H1 (cell line): Measurements from ENCODE around the gene DBNDD2. TPM values are rescaled to one million over a fixed set of nuclear protein-coding genes. Genes with fewer than 3 reads are reported as not detected.

ENCODE experiments used
- CTCF ChIA-PET: fragments of 300-600 bp; sonication (Branson Sonifier 250); formaldehyde crosslinking; loops from one replicate; lab custom pipeline; 2021; ENCODE audit not compliant: partially characterized antibody; lab: Charles Lee
- POLR2A ChIA-PET: fragments of 300-600 bp; sonication (Branson Sonifier 250); formaldehyde crosslinking; loops from one replicate; lab custom pipeline; 2021; ENCODE audit warnings: inconsistent platforms; ENCODE audit not compliant: partially characterized antibody; lab: Charles Lee
- DNase-seq, 2 experiments: peaks; one replicate each; pipeline versions ENCODE4 v3.0.0 to v3.0.0-alpha.2; 2010 to 2022; ENCODE audit warnings: low spot score in 2 of 2, low read depth in 1 of 2, mixed read lengths in 1 of 2
- FAIRE-seq: peaks from 2 replicates; lab custom pipeline; 2011; peaks lifted over from hg19 to GRCh38; lab: Jason Lieb, UNC
- H2AFZ ChIP-seq: 2 replicates; pipeline ENCODE4 v1.8.1; 2012; ENCODE audit warnings: low read length, inconsistent platforms
- H2AK5ac ChIP-seq: 2 replicates; pipeline ENCODE4 v1.6.1; 2013; ENCODE audit warnings: low read depth, low read length
- H2BK120ac ChIP-seq: replicated peaks from 2 replicates; pipeline ENCODE3; 2013; ENCODE audit warnings: low read depth, low read length, inconsistent platforms
- H2BK12ac ChIP-seq: 2 replicates; pipeline ENCODE4 v1.6.1; 2013; ENCODE audit warnings: low read depth, low read length
- H2BK15ac ChIP-seq: 2 replicates; pipeline ENCODE4 v1.6.1; 2013; ENCODE audit warnings: low read length
- H2BK20ac ChIP-seq: 2 replicates; pipeline ENCODE4 v1.6.1; 2013; ENCODE audit warnings: low read length
- H2BK5ac ChIP-seq: 2 replicates; pipeline ENCODE4 v1.6.1; 2013; ENCODE audit warnings: low read depth, low read length
- H3K14ac ChIP-seq: 2 replicates; pipeline ENCODE4 v1.6.1; 2013; ENCODE audit warnings: inconsistent platforms; ENCODE audit not compliant: insufficient read length
- H3K18ac ChIP-seq: 2 replicates; pipeline ENCODE4 v1.6.1; 2013; ENCODE audit warnings: low read length; ENCODE audit errors: extremely low read depth
- H3K23ac ChIP-seq: 2 replicates; pipeline ENCODE4 v1.6.1; 2013; ENCODE audit warnings: inconsistent platforms; ENCODE audit not compliant: insufficient read length
- H3K23me2 ChIP-seq: 2 replicates; pipeline ENCODE4 v1.6.1; 2013; ENCODE audit warnings: low read depth, low read length
- H3K27ac ChIP-seq: 2 replicates; pipeline ENCODE4 v1.6.1; 2011; ENCODE audit warnings: low read depth, low read length, inconsistent platforms
- H3K27me3 ChIP-seq, 4 experiments: replicated peaks in 1 of 4; 1 replicate in 1 of 4; 2 replicates in 3 of 4; pipeline versions ENCODE4 v1.6.1 to v1.8.1; 2011 to 2013; ENCODE audit warnings: low read length in 3 of 4, mild to moderate bottlenecking in 3 of 4, inconsistent platforms in 2 of 4, mixed read lengths in 2 of 4, moderate library complexity in 1 of 4; ENCODE audit not compliant: control insufficient read depth in 3 of 4, insufficient read depth in 3 of 4; ENCODE audit errors: extremely low read depth in 1 of 4
- H3K36me3 ChIP-seq, 4 experiments: 2 replicates each; pipeline versions ENCODE4 v1.6.1 to v1.8.1; 2011 to 2013; ENCODE audit warnings: mild to moderate bottlenecking in 4 of 4, low read length in 3 of 4, moderate library complexity in 2 of 4, control low read depth in 1 of 4, inconsistent platforms in 1 of 4; ENCODE audit not compliant: insufficient read depth in 4 of 4, control insufficient read depth in 2 of 4
- H3K4ac ChIP-seq: replicated peaks from 2 replicates; pipeline ENCODE3; 2013; ENCODE audit warnings: low read length, low read depth, mixed read lengths, inconsistent platforms; ENCODE audit not compliant: insufficient read length
- H3K4me1 ChIP-seq, 4 experiments: replicated peaks in 1 of 4; 1 replicate in 1 of 4; 2 replicates in 3 of 4; pipeline versions ENCODE4 v1.6.1 to v1.8.1; 2011 to 2013; ENCODE audit warnings: low read length in 3 of 4, inconsistent platforms in 2 of 4, mixed read lengths in 1 of 4; ENCODE audit not compliant: insufficient read depth in 4 of 4, control insufficient read depth in 3 of 4
- H3K4me2 ChIP-seq, 2 experiments: 2 replicates each; pipeline versions ENCODE4 v1.6.1 to v1.8.1; 2011 to 2013; ENCODE audit warnings: low read depth in 2 of 2, low read length in 2 of 2, control low read depth in 1 of 2, inconsistent platforms in 1 of 2, mild to moderate bottlenecking in 1 of 2; ENCODE audit not compliant: insufficient read depth in 1 of 2
- H3K4me3 ChIP-seq, 4 experiments: fragments of 200-600, 300-600 bp in 1 of 4; sonication (generic), shearing (Covaris generic), sonication (Bioruptor Twin) in 1 of 4; 2 replicates each; pipeline versions ENCODE4 v1.5.1 to v1.8.1; 2011 to 2016; ENCODE audit warnings: low read length in 4 of 4, low read depth in 3 of 4, control low read depth in 2 of 4, inconsistent platforms in 2 of 4, mild to moderate bottlenecking in 2 of 4, mixed read lengths in 1 of 4, moderate library complexity in 1 of 4; ENCODE audit not compliant: insufficient read depth in 2 of 4; ENCODE audit errors: extremely low read depth in 1 of 4
- H3K56ac ChIP-seq: replicated peaks from 2 replicates; pipeline ENCODE3; 2013; ENCODE audit warnings: low read depth, mild to moderate bottlenecking, mixed read lengths, low read length, inconsistent platforms; ENCODE audit not compliant: insufficient read length
- H3K79me1 ChIP-seq: 2 replicates; pipeline ENCODE4 v1.6.1; 2013; ENCODE audit warnings: low read depth, low read length, control low read depth
- H3K79me2 ChIP-seq, 2 experiments: 2 replicates each; pipeline versions ENCODE4 v1.6.1 to v1.8.1; 2012 to 2013; ENCODE audit warnings: low read length in 2 of 2, mild to moderate bottlenecking in 2 of 2, inconsistent platforms in 1 of 2; ENCODE audit not compliant: insufficient read depth in 2 of 2, control insufficient read depth in 1 of 2
- H3K9ac ChIP-seq, 4 experiments: replicated peaks in 1 of 4; 1 replicate in 1 of 4; 2 replicates in 3 of 4; pipeline versions ENCODE4 v1.6.1 to v1.8.1; 2011 to 2013; ENCODE audit warnings: low read depth in 3 of 4, low read length in 3 of 4, control low read depth in 2 of 4, mild to moderate bottlenecking in 2 of 4, moderate library complexity in 2 of 4, inconsistent platforms in 1 of 4; ENCODE audit errors: extremely low read depth in 1 of 4
- H3K9me3 ChIP-seq, 2 experiments: 2 replicates each; pipeline versions ENCODE4 v1.6.1 to v1.8.1; 2012 to 2013; ENCODE audit warnings: mild to moderate bottlenecking in 2 of 2, moderate library complexity in 2 of 2, control low read depth in 1 of 2, inconsistent platforms in 1 of 2, low read depth in 1 of 2, low read length in 1 of 2, mixed read lengths in 1 of 2; ENCODE audit not compliant: insufficient read depth in 2 of 2
- H4K20me1 ChIP-seq, 2 experiments: replicated peaks in 1 of 2; 2 replicates each; pipeline versions ENCODE3 to v1.8.1; 2011 to 2013; ENCODE audit warnings: inconsistent platforms in 2 of 2, low read length in 2 of 2, mild to moderate bottlenecking in 1 of 2; ENCODE audit not compliant: insufficient read depth in 2 of 2, control insufficient read depth in 1 of 2
- H4K5ac ChIP-seq: 2 replicates; pipeline ENCODE4 v1.6.1; 2013; ENCODE audit warnings: low read length, low read depth, mixed read lengths, inconsistent platforms; ENCODE audit not compliant: insufficient read length
- H4K8ac ChIP-seq: 2 replicates; pipeline ENCODE4 v1.8.0; 2013; ENCODE audit warnings: mild to moderate bottlenecking, moderate library complexity, low read length, inconsistent platforms; ENCODE audit not compliant: insufficient read depth; ENCODE audit errors: extremely low read depth
- H4K91ac ChIP-seq: replicated peaks from 2 replicates; pipeline ENCODE3; 2013; ENCODE audit warnings: low read length, mixed read lengths, inconsistent platforms; ENCODE audit not compliant: insufficient read length
- POLR2AphosphoS5 ChIP-seq: IDR thresholded peaks from 2 replicates; pipeline ENCODE4 v1.6.1; 2011; ENCODE audit warnings: low read depth, low read length
- SP4 ChIP-seq: IDR thresholded peaks from 2 replicates; pipeline ENCODE4 v1.6.1; 2012; ENCODE audit warnings: low read length, inconsistent platforms
- WGBS, 2 experiments: shearing (Covaris generic) in 1 of 2; methylation state at CpG; one replicate each; pipeline versions ENCODE4 v1.1.6 to v1.1.7; 2013 to 2015; ENCODE audit warnings: low lambda C conversion rate in 2 of 2, mixed read lengths in 2 of 2, inconsistent platforms in 1 of 2, low coverage in 1 of 2, missing lambda C conversion rate in 1 of 2; ENCODE audit not compliant: insufficient replicate concordance in 2 of 2, insufficient coverage in 1 of 2, insufficient read length in 1 of 2; ENCODE audit errors: extremely low coverage in 1 of 2, missing lambda C conversion rate in 1 of 2; 5-methylcytosine and 5-hydroxymethylcytosine counted together
- polyA plus RNA-seq, 7 experiments: library from polyadenylated mRNA; depleted of rRNA in 3 of 7; stranded (reverse) in 5 of 7; unstranded in 2 of 7; fragments of >200 nt in 5 of 7; fragments of 200-250 nt in 2 of 7; gene quantifications; 1 replicate in 5 of 7; 2 replicates in 1 of 7; 4 replicates in 1 of 7; pipeline versions ENCODE4 v1.2.1 to v1.2.3, GENCODE V29; 2011 to 2013; ENCODE audit warnings: missing spikeins in 2 of 7, mixed read lengths in 2 of 7
- total RNA-seq: library from RNA; stranded (reverse); fragmentation: NEBNext Ultra II Directional; extraction: Animal tissue kit (Norgen Biotek cat#: 25700); gene quantifications from 2 replicates; pipeline ENCODE4 v1.2.1, GENCODE V29; 2021

Gene DBNDD2
- total and polyA plus RNA-seq, 2 of the 8 experiments (the other 6 are each of a cell fraction or from before 2014, with no cell fraction given) = 55.8 to 96.3 TPM

DNA sequence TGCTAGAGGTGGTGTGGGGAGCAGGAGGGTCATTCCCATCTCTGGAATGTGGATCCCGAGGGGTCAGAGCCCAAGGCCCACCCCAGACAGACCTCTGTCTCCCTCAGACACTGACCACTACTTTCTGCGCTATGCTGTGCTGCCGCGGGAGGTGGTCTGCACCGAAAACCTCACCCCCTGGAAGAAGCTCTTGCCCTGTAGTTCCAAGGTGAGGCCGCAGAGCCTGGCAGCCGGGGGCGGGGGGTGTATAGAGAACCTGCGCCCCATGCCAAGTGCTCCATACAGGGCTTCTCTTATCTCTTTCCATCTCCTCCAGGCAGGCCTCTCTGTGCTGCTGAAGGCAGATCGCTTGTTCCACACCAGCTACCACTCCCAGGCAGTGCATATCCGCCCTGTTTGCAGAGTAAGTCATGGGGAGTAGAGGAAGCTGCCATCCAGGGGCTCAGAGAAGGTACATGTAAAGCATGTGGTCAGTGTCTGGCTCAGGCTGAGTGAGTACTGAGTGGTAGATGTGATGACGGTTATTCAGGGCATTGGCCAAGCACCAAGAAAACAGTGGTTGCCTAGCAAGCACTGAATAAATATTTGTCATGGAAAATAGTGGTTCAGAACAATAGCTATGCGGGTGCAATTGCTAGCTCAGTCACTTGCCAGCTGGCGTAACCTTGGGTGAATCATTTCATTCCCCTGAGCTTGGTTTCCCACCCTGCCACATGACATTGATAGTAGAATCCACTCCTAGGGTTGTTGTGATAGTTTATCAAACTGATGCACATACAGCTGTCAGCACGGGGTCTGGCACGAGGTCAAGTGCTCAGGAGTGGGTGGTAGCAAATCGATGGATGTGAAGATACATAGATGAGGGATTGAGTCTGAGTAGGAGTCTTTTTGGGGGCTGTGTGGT lies 11.4 kb downstream of the DBNDD2 start:
- no peak overlapping the region for H4K5ac ChIP-seq
- no peak overlapping the region for H2AFZ ChIP-seq
- H3K4ac ChIP-seq = no peak overlapping the region
- H3K79me2 ChIP-seq = peaks cover 0 to 20% of the 10 kb centered on the region in 2 experiments; a peak in 2 of 4 replicates
- no peaks in the 10 kb centered on the region for H3K9me3 ChIP-seq
- TF ChIP-seq POLR2AphosphoS5 (no peak), SP4 (no peak)
- no peak overlapping the region for H2AK5ac ChIP-seq
- no peak overlapping the region for H3K56ac ChIP-seq
- H3K79me1 ChIP-seq = peaks cover 3% of the 10 kb centered on the region
- H4K20me1 ChIP-seq = peaks cover 2 to 5% of the 10 kb centered on the region in 2 experiments
- H3K23me2 ChIP-seq = peaks cover 6% of the 10 kb centered on the region
- FAIRE-seq (no peak), DNase-seq (peak in 1 of 2 experiments; percentile 20)
- H4K8ac ChIP-seq = no peak overlapping the region; the same call in 1 of the 2 replicates
- H4K91ac ChIP-seq = no peak overlapping the region
- no peak overlapping the region for H2BK5ac ChIP-seq
- H3K4me3 ChIP-seq = no peak overlapping the region
- H3K23ac ChIP-seq = no peak overlapping the region
- no peak overlapping the region for H2BK12ac ChIP-seq
- WGBS, 2 experiments = 95% methylated on average over 17 of the region's 17 CpGs; no CpG with 5 or more reads in 1 of the 2 experiments
- H3K27me3 ChIP-seq = no peaks in the 10 kb centered on the region
- H3K9ac ChIP-seq = no peak overlapping the region
- H3K14ac ChIP-seq = no peak overlapping the region
- H3K4me1 ChIP-seq = peaks cover 0 to 5% (median 2%) of the 10 kb centered on the region in 4 experiments; a peak in 3 of 7 replicates
- H2BK15ac ChIP-seq = no peak overlapping the region
- H2BK120ac ChIP-seq = no peak overlapping the region
- no peak overlapping the region for H2BK20ac ChIP-seq
- H3K27ac ChIP-seq = no peak overlapping the region
- no peak overlapping the region for H3K18ac ChIP-seq
- peaks cover 14 to 47% (median 29%) of the 10 kb centered on the region in 4 experiments for H3K36me3 ChIP-seq
- no peak overlapping the region for H3K4me2 ChIP-seq
- CTCF ChIA-PET = interaction anchor here (0.6 to 6.7 kb wide), 11 partner anchors 10 to 535 kb away, joined by 3 to 54 read pairs (median 3); no protein-coding TSS in a partner anchor
- POLR2A ChIA-PET = interaction anchor here (0.6 to 6.8 kb wide), 5 partner anchors 8 to 940 kb away, joined by 3 to 71 read pairs (median 3); partner anchors contain the start of gene DBNDD2
